Measurements from ENCODE around the gene AQP3.

AQP3 gene

DNA sequence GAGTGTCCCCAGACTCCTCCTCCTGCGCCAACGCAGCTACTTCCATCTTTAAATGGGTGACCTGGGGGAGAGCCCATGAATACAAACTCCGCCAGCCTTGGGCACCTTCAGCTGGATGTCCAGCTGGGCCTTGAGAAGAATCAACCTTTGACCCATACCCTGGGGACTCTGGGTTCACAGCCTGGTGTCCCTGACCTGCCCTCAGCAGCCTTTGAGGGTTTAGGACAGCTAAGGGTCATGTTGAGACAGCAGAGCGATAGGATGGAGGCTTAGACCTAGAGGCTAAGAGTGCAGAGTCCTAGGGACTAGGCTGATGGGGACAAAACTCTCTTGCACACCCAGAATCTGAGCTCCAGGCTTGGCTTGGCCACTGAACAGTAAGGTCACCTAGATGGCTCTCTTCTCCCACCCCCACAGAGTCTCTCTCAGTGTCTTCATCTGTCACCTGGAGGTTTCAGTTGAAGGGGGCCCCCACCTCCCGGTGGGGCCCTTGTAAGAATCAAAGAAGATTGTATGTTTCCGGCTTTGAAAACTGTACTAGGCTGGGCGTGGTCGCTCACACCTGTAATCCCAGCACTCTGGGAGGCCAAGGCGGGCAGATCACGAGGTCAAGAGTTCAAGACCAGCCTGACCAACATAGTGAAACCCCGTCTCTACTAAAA is 6.7 kb upstream of the AQP3 start:
- H3K27me3 ChIP-seq (ENCODE audit: insufficient read depth, low read length): no peaks in the 10 kb centered on the region
- WGBS (ENCODE audit: extremely low coverage, insufficient coverage, insufficient read length): no CpG with 5 or more reads among the region's 11 CpGs

DNA sequence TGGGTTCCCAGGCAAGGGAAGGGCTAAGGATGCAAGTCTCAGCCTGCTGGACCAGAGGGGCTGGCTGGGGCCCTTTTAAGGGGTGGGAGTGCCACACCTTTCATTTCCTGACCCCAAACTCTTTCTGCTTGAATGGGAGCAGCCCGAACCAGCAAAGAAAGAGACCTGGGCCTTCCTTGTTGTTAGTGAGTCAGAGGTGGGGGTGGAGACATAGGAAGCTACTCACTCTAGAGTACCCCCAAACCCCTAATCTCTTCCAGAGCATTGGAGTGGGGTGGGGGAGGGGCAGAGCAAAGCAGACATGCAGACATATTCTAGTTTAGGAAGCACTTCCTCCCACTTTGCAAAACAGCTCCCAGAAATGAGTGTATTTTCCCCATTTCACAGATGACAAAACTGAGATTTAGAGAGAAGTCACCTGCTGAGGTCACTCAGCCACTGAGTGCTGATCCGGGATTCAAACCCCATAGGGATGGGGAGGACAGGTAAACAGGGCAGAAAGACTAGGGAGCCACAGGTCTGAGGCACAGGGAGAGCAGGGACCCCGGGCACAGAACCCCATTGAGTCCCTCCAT is 6.0 kb upstream of the AQP3 start:
- Histone ChIP-seq H2AK5ac (ENCODE audit: low read length) (no peak overlapping the region), H3K18ac (ENCODE audit: low read length) (no peak overlapping the region), H4K8ac (ENCODE audit: low read depth, low read length) (peak overlapping the region; percentile 47), H3K4me1 (ENCODE audit: control insufficient read depth in 1 of 2, insufficient read depth in 2 of 2, low read length in 2 of 2) (peaks cover 3 to 5% of the 10 kb centered on the region in 2 experiments), H2BK12ac (ENCODE audit: low read length) (peak overlapping the region; percentile 23), H2AFZ (ENCODE audit: insufficient read depth, low read length, poor library complexity) (peak overlapping the region; percentile 46), H3K4me2 (ENCODE audit: low read length) (no peak overlapping the region), H3K14ac (ENCODE audit: low read length) (no peak overlapping the region), H3K4me3 (ENCODE audit: low read depth, low read length) (no peak overlapping the region), H4K12ac (ENCODE audit: low read depth, low read length) (peak overlapping the region; percentile 24), H3K36me3 (ENCODE audit: control insufficient read depth in 1 of 2, insufficient read depth in 2 of 2, low read length in 2 of 2) (no peaks in the 10 kb centered on the region), H3K9me3 (ENCODE audit: insufficient read depth, low read depth, low read length) (no peaks in the 10 kb centered on the region), H3K9ac (ENCODE audit: low read length) (no peak overlapping the region), H3K79me1 (ENCODE audit: low read length) (peaks cover 2% of the 10 kb centered on the region), H3K4ac (ENCODE audit: low read depth, low read length) (no peak overlapping the region), H4K91ac (ENCODE audit: low read depth, low read length) (peak overlapping the region; percentile 20), H3K27me3 (ENCODE audit: insufficient read depth, low read length) (no peaks in the 10 kb centered on the region), H2BK5ac (ENCODE audit: low read depth, low read length, poor library complexity) (no peak overlapping the region), H3K23ac (ENCODE audit: low read length) (no peak overlapping the region), H3K79me2 (ENCODE audit: control insufficient read depth, insufficient read depth, low read length, poor library complexity) (no peaks in the 10 kb centered on the region), H2BK120ac (ENCODE audit: insufficient read depth, low read length, poor library complexity) (no peak overlapping the region), H3K27ac (ENCODE audit: low read depth, low read length) (no peak overlapping the region)
- DNase-seq: no peak
- WGBS (ENCODE audit: extremely low coverage, insufficient coverage, insufficient read length): no CpG with 5 or more reads among the region's 3 CpGs

More for the DNA sequence above, 6.7 kb upstream of the AQP3 start:
- Histone ChIP-seq H4K8ac (ENCODE audit: low read depth, low read length) (no peak overlapping the region), H2BK120ac (ENCODE audit: insufficient read depth, low read length, poor library complexity) (no peak overlapping the region), H2BK12ac (ENCODE audit: low read length) (no peak overlapping the region), H4K12ac (ENCODE audit: low read depth, low read length) (no peak overlapping the region), H3K79me1 (ENCODE audit: low read length) (peaks cover 2% of the 10 kb centered on the region), H3K4me1 (ENCODE audit: control insufficient read depth in 1 of 2, insufficient read depth in 2 of 2, low read length in 2 of 2) (peaks cover 3 to 5% of the 10 kb centered on the region in 2 experiments), H3K23ac (ENCODE audit: low read length) (no peak overlapping the region), H3K4me2 (ENCODE audit: low read length) (no peak overlapping the region), H2AK5ac (ENCODE audit: low read length) (no peak overlapping the region), H4K91ac (ENCODE audit: low read depth, low read length) (no peak overlapping the region), H3K36me3 (ENCODE audit: control insufficient read depth in 1 of 2, insufficient read depth in 2 of 2, low read length in 2 of 2) (no peaks in the 10 kb centered on the region), H3K4ac (ENCODE audit: low read depth, low read length) (no peak overlapping the region), H3K27ac (ENCODE audit: low read depth, low read length) (no peak overlapping the region), H3K14ac (ENCODE audit: low read length) (no peak overlapping the region), H3K4me3 (ENCODE audit: low read depth, low read length) (no peak overlapping the region), H3K18ac (ENCODE audit: low read length) (no peak overlapping the region), H3K9me3 (ENCODE audit: insufficient read depth, low read depth, low read length) (no peaks in the 10 kb centered on the region), H3K9ac (ENCODE audit: low read length) (no peak overlapping the region), H3K79me2 (ENCODE audit: control insufficient read depth, insufficient read depth, low read length, poor library complexity) (no peaks in the 10 kb centered on the region), H2AFZ (ENCODE audit: insufficient read depth, low read length, poor library complexity) (no peak overlapping the region), H2BK5ac (ENCODE audit: low read depth, low read length, poor library complexity) (no peak overlapping the region)
- no peak for DNase-seq

GRCh38 chr9:33452828-33453271 is 5.5 kb upstream of the AQP3 start:
- peak; percentile 49 to 76 for DNase-seq
- H2AFZ ChIP-seq (ENCODE audit: insufficient read depth, low read length, poor library complexity): peak overlapping the region; percentile 46
- no peak overlapping the region for H3K18ac ChIP-seq (ENCODE audit: low read length)
- H3K4me3 ChIP-seq (ENCODE audit: low read depth, low read length): no peak overlapping the region
- H3K27me3 ChIP-seq (ENCODE audit: insufficient read depth, low read length): peaks cover 3% of the 10 kb centered on the region
- peak overlapping the region; percentile 20 for H4K91ac ChIP-seq (ENCODE audit: low read depth, low read length)
- H2BK5ac ChIP-seq (ENCODE audit: low read depth, low read length, poor library complexity): no peak overlapping the region
- no peak overlapping the region for H2AK5ac ChIP-seq (ENCODE audit: low read length)
- H3K23ac ChIP-seq (ENCODE audit: low read length): no peak overlapping the region
- no peaks in the 10 kb centered on the region for H3K79me2 ChIP-seq (ENCODE audit: control insufficient read depth, insufficient read depth, low read length, poor library complexity)
- H3K4ac ChIP-seq (ENCODE audit: low read depth, low read length): no peak overlapping the region
- peaks cover 3 to 5% of the 10 kb centered on the region in 2 experiments for H3K4me1 ChIP-seq (ENCODE audit: control insufficient read depth in 1 of 2, insufficient read depth in 2 of 2, low read length in 2 of 2)
- H2BK120ac ChIP-seq (ENCODE audit: insufficient read depth, low read length, poor library complexity): no peak overlapping the region
- no peak overlapping the region for H3K9ac ChIP-seq (ENCODE audit: low read length)
- H3K27ac ChIP-seq (ENCODE audit: low read depth, low read length): no peak overlapping the region
- H2BK12ac ChIP-seq (ENCODE audit: low read length): peak overlapping the region; percentile 23
- H3K4me2 ChIP-seq (ENCODE audit: low read length): no peak overlapping the region
- no peaks in the 10 kb centered on the region for H3K9me3 ChIP-seq (ENCODE audit: insufficient read depth, low read depth, low read length)
- WGBS (ENCODE audit: extremely low coverage, insufficient coverage, insufficient read length): no CpG with 5 or more reads among the region's 7 CpGs
- H3K79me1 ChIP-seq (ENCODE audit: low read length): peaks cover 2% of the 10 kb centered on the region
- peak overlapping the region; percentile 47 for H4K8ac ChIP-seq (ENCODE audit: low read depth, low read length)
- no peak overlapping the region for H3K14ac ChIP-seq (ENCODE audit: low read length)
- no peaks in the 10 kb centered on the region for H3K36me3 ChIP-seq (ENCODE audit: control insufficient read depth in 1 of 2, insufficient read depth in 2 of 2, low read length in 2 of 2)
- H4K12ac ChIP-seq (ENCODE audit: low read depth, low read length): peak overlapping the region; percentile 24

DNA sequence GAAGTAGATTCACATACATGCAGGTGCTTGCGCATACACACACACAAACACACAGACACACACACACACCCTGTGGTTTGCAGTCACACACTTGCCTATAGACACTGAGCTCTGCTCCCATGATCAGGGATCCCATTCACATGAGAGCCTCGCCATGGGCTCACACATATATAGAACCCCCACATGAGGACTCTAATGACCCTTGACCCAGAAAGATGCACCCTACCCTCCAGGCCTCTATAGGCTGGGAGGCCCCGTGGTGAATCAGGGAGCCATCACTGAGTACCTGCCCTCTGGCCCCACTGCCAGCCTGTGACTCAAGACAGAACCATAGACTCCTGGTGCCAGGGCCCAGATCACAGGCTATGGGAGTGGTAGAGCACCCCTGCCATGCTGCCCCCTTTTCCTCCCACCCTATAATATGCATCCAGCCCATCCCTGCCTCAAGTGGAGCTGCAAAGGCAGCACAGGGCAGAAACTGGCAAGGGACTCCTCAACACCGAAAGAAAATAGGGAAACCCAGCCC is 3.3 kb upstream of the AQP3 start:
- no peak overlapping the region for H3K4ac ChIP-seq (ENCODE audit: low read depth, low read length)
- H3K4me3 ChIP-seq (ENCODE audit: low read depth, low read length): no peak overlapping the region
- peaks cover 9 to 17% of the 10 kb centered on the region in 2 experiments for H3K4me1 ChIP-seq (ENCODE audit: control insufficient read depth in 1 of 2, insufficient read depth in 2 of 2, low read length in 2 of 2)
- no peaks in the 10 kb centered on the region for H3K36me3 ChIP-seq (ENCODE audit: control insufficient read depth in 1 of 2, insufficient read depth in 2 of 2, low read length in 2 of 2)
- H2BK12ac ChIP-seq (ENCODE audit: low read length): no peak overlapping the region
- no peak overlapping the region for H2AK5ac ChIP-seq (ENCODE audit: low read length)
- no peak overlapping the region for H2BK5ac ChIP-seq (ENCODE audit: low read depth, low read length, poor library complexity)
- no peak overlapping the region for H3K18ac ChIP-seq (ENCODE audit: low read length)
- no peak overlapping the region for H3K9ac ChIP-seq (ENCODE audit: low read length)
- H4K12ac ChIP-seq (ENCODE audit: low read depth, low read length): no peak overlapping the region
- no peak for DNase-seq
- no peak overlapping the region for H3K14ac ChIP-seq (ENCODE audit: low read length)
- no peak overlapping the region for H3K27ac ChIP-seq (ENCODE audit: low read depth, low read length)
- WGBS (ENCODE audit: extremely low coverage, insufficient coverage, insufficient read length): no CpG with 5 or more reads among the region's 4 CpGs
- H3K9me3 ChIP-seq (ENCODE audit: insufficient read depth, low read depth, low read length): no peaks in the 10 kb centered on the region
- H3K79me1 ChIP-seq (ENCODE audit: low read length): peaks cover 2% of the 10 kb centered on the region
- peaks cover 4% of the 10 kb centered on the region for H3K27me3 ChIP-seq (ENCODE audit: insufficient read depth, low read length)
- no peak overlapping the region for H3K4me2 ChIP-seq (ENCODE audit: low read length)
- H3K23ac ChIP-seq (ENCODE audit: low read length): no peak overlapping the region
- no peak overlapping the region for H2AFZ ChIP-seq (ENCODE audit: insufficient read depth, low read length, poor library complexity)
- no peak overlapping the region for H4K91ac ChIP-seq (ENCODE audit: low read depth, low read length)
- no peak overlapping the region for H4K8ac ChIP-seq (ENCODE audit: low read depth, low read length)
- H3K79me2 ChIP-seq (ENCODE audit: control insufficient read depth, insufficient read depth, low read length, poor library complexity): no peaks in the 10 kb centered on the region
- H2BK120ac ChIP-seq (ENCODE audit: insufficient read depth, low read length, poor library complexity): no peak overlapping the region

Measured in trophoblast cell (in vitro differentiated cells and primary cell).